HL-60 (cell line): Measurements from ENCODE around the gene ZFHX3.

Source experiments
- CTCF ChIP-seq: IDR thresholded peaks from one replicate; pipeline ENCODE4 v1.5.1; 2011; ENCODE audit warnings: low read length, control low read depth, inconsistent platforms; ENCODE audit not compliant: insufficient read depth
- POLR2AphosphoS5 ChIP-seq: IDR thresholded peaks from 2 replicates; pipeline ENCODE4 v1.6.1; 2012; ENCODE audit warnings: low read depth
- REST ChIP-seq: IDR thresholded peaks from 2 replicates; pipeline ENCODE4 v1.6.1; 2012; ENCODE audit warnings: low read depth; ENCODE audit not compliant: insufficient replicate concordance
- SPI1 ChIP-seq: IDR thresholded peaks from 2 replicates; pipeline ENCODE4 v1.6.1; 2012; ENCODE audit warnings: low read depth, mild to moderate bottlenecking, borderline replicate concordance

DNA sequence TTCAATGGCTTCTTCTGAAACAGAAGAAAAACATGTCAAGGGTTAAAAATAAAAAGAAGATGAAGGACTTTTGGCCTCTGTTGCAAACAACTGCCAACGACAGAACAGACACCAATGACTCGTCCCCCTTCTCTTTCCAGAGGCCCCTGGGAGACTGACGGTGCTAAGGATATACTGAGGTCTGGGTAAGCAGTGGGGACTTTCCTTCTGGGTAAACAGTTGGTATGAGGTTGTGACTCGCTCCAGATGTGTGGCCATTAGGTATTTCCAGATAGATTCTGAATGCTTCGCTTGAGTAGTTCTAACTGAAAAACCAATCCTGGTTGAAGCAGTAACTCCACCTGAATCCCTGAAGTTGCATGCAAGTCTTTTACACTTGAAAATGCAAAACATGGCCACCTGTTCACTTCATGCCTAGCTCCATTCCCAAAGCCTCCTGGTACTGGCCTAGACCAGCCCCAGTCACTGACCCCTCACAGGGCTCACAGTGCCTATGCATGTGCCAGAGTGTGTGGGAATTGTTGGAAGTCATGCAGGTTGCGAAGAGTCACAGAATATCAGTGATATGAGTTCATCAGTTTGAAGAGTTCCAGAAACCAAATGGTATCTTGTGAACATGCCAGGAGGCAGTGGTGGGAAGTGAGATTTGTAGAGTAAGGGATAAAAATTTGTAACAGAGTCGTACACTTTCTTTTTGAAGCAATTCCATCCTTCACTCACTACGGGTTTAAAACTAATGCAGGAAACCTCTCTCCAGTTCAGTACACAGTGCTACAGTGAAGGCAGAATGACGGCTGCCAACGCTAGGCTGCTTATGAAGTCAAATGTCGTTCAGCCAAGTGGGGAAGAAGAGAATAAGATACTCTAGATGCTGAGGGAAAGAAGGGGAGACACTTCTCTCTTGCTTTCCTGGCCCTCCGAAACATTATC lies 217.8 kb downstream of the ZFHX3 start:
- no peak for TF ChIP-seq CTCF
- no peak for TF ChIP-seq REST
- TF ChIP-seq POLR2AphosphoS5: no peak
- TF ChIP-seq SPI1: no peak
